Left renal cortex interstitium (tissue), 4 donors: ENCODE measurements around the gene ACY1. TPM values are rescaled to one million over a fixed set of nuclear protein-coding genes. Genes with fewer than 3 reads are reported as not detected.

Experiments used
- DNase-seq, 4 donors: peaks; one replicate each; pipeline ENCODE4 v3.0.0-alpha.2; 2013; ENCODE audit warnings: low read depth in 4 of 4, low spot score in 2 of 4, missing footprints in 1 of 4
- polyA plus RNA-seq, 4 donors: library from polyadenylated mRNA; unstranded; fragments of 120-200 nt; gene quantifications; one replicate each; pipeline ENCODE4 v1.2.1, GENCODE V29; 2013; ENCODE audit not compliant: insufficient read length in 4 of 4

The ACY1 gene
- polyA plus RNA-seq, 4 donors: 98.5 to 137 (median 115) TPM

- DNase-seq: no peak
Measured at GRCh38 chr3:52002748-52003147, 19.4 kb downstream of the ACY1 start.

- DNase-seq: peak in 1 of 4 donors; percentile 46
Measured at GRCh38 chr3:52004163-52004787, 20.9 kb downstream of the ACY1 start.

GRCh38 chr3:52004906-52005395 lies 21.6 kb downstream of the ACY1 start:
- DNase-seq: no peak

- peak; percentile 31 to 68 (median 56) for DNase-seq
Measured at GRCh38 chr3:52005571-52005986, 22.2 kb downstream of the ACY1 start.

- DNase-seq: no peak
Measured at GRCh38 chr3:52006017-52006819, 22.9 kb downstream of the ACY1 start.

GRCh38 chr3:52006820-52007133 lies 23.4 kb downstream of the ACY1 start:
- DNase-seq: no peak

GRCh38 chr3:52007291-52007690 lies 24.0 kb downstream of the ACY1 start:
- DNase-seq: no peak

- no peak for DNase-seq
Measured at GRCh38 chr3:52010431-52010830, 27.1 kb downstream of the ACY1 start.

- no peak for DNase-seq
Measured at GRCh38 chr3:52012699-52013098, 29.4 kb downstream of the ACY1 start.

GRCh38 chr3:52013802-52014598 lies 30.7 kb downstream of the ACY1 start:
- DNase-seq: no peak

- no peak for DNase-seq
Measured at GRCh38 chr3:52014613-52015012, 31.3 kb downstream of the ACY1 start.

- no peak for DNase-seq
Measured at GRCh38 chr3:52015438-52016228, 32.3 kb downstream of the ACY1 start.

- no peak for DNase-seq
Measured at GRCh38 chr3:52017586-52017985, 34.3 kb downstream of the ACY1 start.

GRCh38 chr3:52018319-52019000 lies 35.1 kb downstream of the ACY1 start:
- no peak for DNase-seq

- DNase-seq: no peak
Measured at GRCh38 chr3:52019352-52020080, 36.2 kb downstream of the ACY1 start.

- no peak for DNase-seq
Measured at GRCh38 chr3:52020796-52021195, 37.5 kb downstream of the ACY1 start.

GRCh38 chr3:52021489-52022268 lies 38.3 kb downstream of the ACY1 start:
- no peak for DNase-seq

- no peak for DNase-seq
Measured at GRCh38 chr3:52022323-52023100, 39.2 kb downstream of the ACY1 start.
